H9 (cell line): ENCODE measurements around the gene MTMR1. TPM values are rescaled to one million over a fixed set of nuclear protein-coding genes. Genes with fewer than 3 reads are reported as not detected.
A peak's percentile ranks its signal among the peaks of the same experiment; 100 is the strongest.

Source experiments
- DNase-seq: peaks from one replicate; pipeline ENCODE4 v3.0.0-alpha.2; 2017
- H2AFZ ChIP-seq: one replicate; pipeline ENCODE4 v1.6.1; 2013; ENCODE audit warnings: mild to moderate bottlenecking, low read length, control low read depth, moderate library complexity
- H2AK5ac ChIP-seq: 2 replicates; pipeline ENCODE4 v1.6.1; 2013; ENCODE audit warnings: low read length, control low read depth, mixed read lengths; ENCODE audit not compliant: insufficient read length
- H2BK120ac ChIP-seq: one replicate; pipeline ENCODE4 v1.6.1; 2013; ENCODE audit warnings: low read depth, mild to moderate bottlenecking, low read length, control low read depth, inconsistent platforms; ENCODE audit not compliant: poor library complexity, severe bottlenecking
- H2BK12ac ChIP-seq: 2 replicates; pipeline ENCODE4 v1.6.1; 2013; ENCODE audit warnings: low read length, control low read depth, mixed read lengths, low read depth; ENCODE audit not compliant: insufficient read length
- H2BK15ac ChIP-seq: 2 replicates; pipeline ENCODE4 v1.6.1; 2013; ENCODE audit warnings: low read depth, low read length, control low read depth
- H2BK20ac ChIP-seq: one replicate; pipeline ENCODE4 v1.6.1; 2013; ENCODE audit warnings: low read depth, mild to moderate bottlenecking, low read length, control low read depth, inconsistent platforms; ENCODE audit not compliant: poor library complexity, severe bottlenecking
- H2BK5ac ChIP-seq: 2 replicates; pipeline ENCODE4 v1.6.1; 2013; ENCODE audit warnings: low read length, control low read depth, mixed read lengths; ENCODE audit not compliant: insufficient read length
- H3K14ac ChIP-seq: 2 replicates; pipeline ENCODE4 v1.6.1; 2013; ENCODE audit warnings: low read length, control low read depth; ENCODE audit not compliant: insufficient read depth
- H3K18ac ChIP-seq: 2 replicates; pipeline ENCODE4 v1.6.1; 2013; ENCODE audit warnings: low read depth, mild to moderate bottlenecking, mixed read lengths, low read length, control low read depth; ENCODE audit not compliant: insufficient read length
- H3K23ac ChIP-seq: 2 replicates; pipeline ENCODE4 v1.6.1; 2013; ENCODE audit warnings: low read length, control low read depth, mixed read lengths, low read depth; ENCODE audit not compliant: insufficient read length
- H3K23me2 ChIP-seq: 2 replicates; pipeline ENCODE4 v1.6.1; 2013; ENCODE audit warnings: low read depth, mild to moderate bottlenecking, mixed read lengths, low read length, control low read depth; ENCODE audit not compliant: insufficient read length, poor library complexity, severe bottlenecking
- H3K27ac ChIP-seq: 2 replicates; pipeline ENCODE4 v1.5.1; 2013; ENCODE audit warnings: low read length, control low read depth, mixed read lengths, low read depth; ENCODE audit not compliant: insufficient read length
- H3K27me3 ChIP-seq: 2 replicates; pipeline ENCODE4 v1.6.1; 2013; ENCODE audit warnings: low read length, control low read depth, inconsistent platforms; ENCODE audit not compliant: insufficient read depth
- H3K4ac ChIP-seq: 2 replicates; pipeline ENCODE4 v1.6.1; 2013; ENCODE audit warnings: low read depth, mild to moderate bottlenecking, control low read depth, inconsistent platforms, low read length, moderate library complexity
- H3K4me1 ChIP-seq: 2 replicates; pipeline ENCODE4 v1.6.1; 2013; ENCODE audit warnings: low read length, control low read depth, inconsistent platforms; ENCODE audit not compliant: insufficient read depth
- H3K4me2 ChIP-seq: 2 replicates; pipeline ENCODE4 v1.6.1; 2013; ENCODE audit warnings: low read length, control low read depth, mixed read lengths; ENCODE audit not compliant: insufficient read length, insufficient read depth
- H3K56ac ChIP-seq: 2 replicates; pipeline ENCODE4 v1.6.1; 2013; ENCODE audit warnings: low read depth, mild to moderate bottlenecking, mixed read lengths, low read length, control low read depth; ENCODE audit not compliant: insufficient read length
- H3K79me1 ChIP-seq: 2 replicates; pipeline ENCODE4 v1.6.1; 2013; ENCODE audit warnings: low read depth, mild to moderate bottlenecking, moderate library complexity, low read length, control low read depth, inconsistent platforms; ENCODE audit not compliant: insufficient read depth, poor library complexity, severe bottlenecking
- H3K79me2 ChIP-seq: 2 replicates; pipeline ENCODE4 v1.6.1; 2013; ENCODE audit warnings: low read length, control low read depth, inconsistent platforms; ENCODE audit not compliant: insufficient read depth
- H3K9ac ChIP-seq: 2 replicates; pipeline ENCODE4 v1.6.1; 2013; ENCODE audit warnings: low read length, control low read depth, mixed read lengths; ENCODE audit not compliant: insufficient read length; ENCODE audit errors: extremely low read depth
- H3K9me3 ChIP-seq: one replicate; pipeline ENCODE4 v1.6.1; 2013; ENCODE audit warnings: low read depth, low read length, inconsistent platforms; ENCODE audit not compliant: control insufficient read depth
- H3T11ph ChIP-seq: one replicate; pipeline ENCODE4 v1.6.1; 2013; ENCODE audit warnings: mild to moderate bottlenecking, low read length, control low read depth, inconsistent platforms
- H4K20me1 ChIP-seq: one replicate; pipeline ENCODE4 v1.6.1; 2013; ENCODE audit not compliant: control insufficient read depth, insufficient read length, insufficient read depth
- H4K5ac ChIP-seq: 2 replicates; pipeline ENCODE4 v1.6.1; 2013; ENCODE audit warnings: low read depth, mild to moderate bottlenecking, mixed read lengths, low read length, control low read depth; ENCODE audit not compliant: insufficient read length
- H4K8ac ChIP-seq: replicated peaks from 2 replicates; pipeline ENCODE4 v1.6.1; 2013; ENCODE audit warnings: low read length, control low read depth, mixed read lengths, low read depth; ENCODE audit not compliant: insufficient read length
- H4K91ac ChIP-seq: 2 replicates; pipeline ENCODE4 v1.6.1; 2013; ENCODE audit warnings: low read depth, mild to moderate bottlenecking, moderate library complexity, mixed read lengths, low read length, control low read depth; ENCODE audit not compliant: insufficient read length
- H3K27ac Mint-ChIP-seq, 3 experiments: 2 replicates in 2 of 3; 3 replicates in 1 of 3; pipeline ENCODE4 v1.8.0; 2020 to 2021; ENCODE audit warnings: mixed read lengths in 3 of 3, mild to moderate bottlenecking in 1 of 3, moderate library complexity in 1 of 3
- H3K27me3 Mint-ChIP-seq: 2 replicates; pipeline ENCODE4 v1.8.0; 2021; ENCODE audit warnings: low read depth, mild to moderate bottlenecking, moderate library complexity, mixed read lengths
- H3K36me3 Mint-ChIP-seq, 3 experiments: 2 replicates in 2 of 3; 3 replicates in 1 of 3; pipeline ENCODE4 v1.8.0; 2020 to 2021; ENCODE audit warnings: low read depth in 3 of 3, mixed read lengths in 3 of 3; ENCODE audit not compliant: insufficient read depth in 1 of 3
- H3K4me1 Mint-ChIP-seq, 2 experiments: 2 replicates each; pipeline ENCODE4 v1.8.0; 2020; ENCODE audit warnings: mixed read lengths in 2 of 2
- H3K4me3 Mint-ChIP-seq, 2 experiments: 2 replicates in 1 of 2; 3 replicates in 1 of 2; pipeline ENCODE4 v1.8.0; 2020 to 2021; ENCODE audit warnings: mild to moderate bottlenecking in 2 of 2, mixed read lengths in 2 of 2, moderate library complexity in 1 of 2
- H3K9me3 Mint-ChIP-seq, 2 experiments: 2 replicates in 1 of 2; 3 replicates in 1 of 2; pipeline ENCODE4 v1.8.0; 2020; ENCODE audit warnings: mild to moderate bottlenecking in 2 of 2, mixed read lengths in 2 of 2, moderate library complexity in 1 of 2
- WGBS: extraction: QIAGEN DNeasy Blood & Tissue Kit; methylation state at CpG from one replicate; pipeline ENCODE4 v1.1.7; 2013; ENCODE audit warnings: missing lambda C conversion rate, low lambda C conversion rate, mixed read lengths; ENCODE audit not compliant: insufficient read length; ENCODE audit errors: extremely low coverage; 5-methylcytosine and 5-hydroxymethylcytosine counted together
- total RNA-seq: library from RNA; stranded (reverse); gene quantifications from 2 replicates; pipeline ENCODE4 v1.2.1, GENCODE V29; 2021
- TF ChIP-seq, protein P1 (sequence below): fragments of 200-600 bp; sonication (generic); conservative IDR thresholded peaks from 3 replicates; pipeline ENCODE4 v1.8.0; 2021; ENCODE audit warnings: antibody characterized with exemption, mild to moderate bottlenecking

Gene MTMR1
- total RNA-seq, 1 experiment from 2014 or later, result 25.2 TPM

GRCh38 chrX:150763810-150764209 is 70.6 kb downstream of the MTMR1 start:
- Histone ChIP-seq H4K20me1 (peaks cover 2% of the 10 kb centered on the region), H2AFZ (no peak overlapping the region), H3K18ac (no peak overlapping the region), H3K23ac (no peak overlapping the region), H2BK15ac (no peak overlapping the region), H3K9ac (no peak overlapping the region), H3K27ac (no peak overlapping the region), H2AK5ac (no peak overlapping the region), H3K79me2 (no peaks in the 10 kb centered on the region), H3K79me1 (no peaks in the 10 kb centered on the region), H3K9me3 (no peaks in the 10 kb centered on the region), H3K4me1 (peaks cover 4% of the 10 kb centered on the region; the same call in 1 of the 2 replicates), H4K91ac (no peak overlapping the region), H3T11ph (no peak overlapping the region), H3K27me3 (no peaks in the 10 kb centered on the region), H2BK20ac (no peak overlapping the region), H3K4ac (no peak overlapping the region), H4K8ac (no peak overlapping the region), H4K5ac (no peak overlapping the region), H3K4me2 (no peak overlapping the region), H2BK120ac (no peak overlapping the region), H3K56ac (no peak overlapping the region), H2BK12ac (no peak overlapping the region), H3K23me2 (no peaks in the 10 kb centered on the region), H2BK5ac (no peak overlapping the region), H3K14ac (no peak overlapping the region)
- Mint-ChIP-seq H3K4me3 (no peak overlapping the region), H3K9me3 (peaks cover 50 to 67% of the 10 kb centered on the region in 2 experiments), H3K27me3 (no peaks in the 10 kb centered on the region; the same call in 1 of the 2 replicates), H3K27ac (peak overlapping the region in 1 of 3 experiments; percentile 87; a peak in 2 of 7 replicates), H3K36me3 (peaks cover 6 to 34% (median 23%) of the 10 kb centered on the region in 3 experiments; a peak in 6 of 7 replicates), H3K4me1 (peaks cover 9 to 24% of the 10 kb centered on the region in 2 experiments)
- TF ChIP-seq, protein P1, sequence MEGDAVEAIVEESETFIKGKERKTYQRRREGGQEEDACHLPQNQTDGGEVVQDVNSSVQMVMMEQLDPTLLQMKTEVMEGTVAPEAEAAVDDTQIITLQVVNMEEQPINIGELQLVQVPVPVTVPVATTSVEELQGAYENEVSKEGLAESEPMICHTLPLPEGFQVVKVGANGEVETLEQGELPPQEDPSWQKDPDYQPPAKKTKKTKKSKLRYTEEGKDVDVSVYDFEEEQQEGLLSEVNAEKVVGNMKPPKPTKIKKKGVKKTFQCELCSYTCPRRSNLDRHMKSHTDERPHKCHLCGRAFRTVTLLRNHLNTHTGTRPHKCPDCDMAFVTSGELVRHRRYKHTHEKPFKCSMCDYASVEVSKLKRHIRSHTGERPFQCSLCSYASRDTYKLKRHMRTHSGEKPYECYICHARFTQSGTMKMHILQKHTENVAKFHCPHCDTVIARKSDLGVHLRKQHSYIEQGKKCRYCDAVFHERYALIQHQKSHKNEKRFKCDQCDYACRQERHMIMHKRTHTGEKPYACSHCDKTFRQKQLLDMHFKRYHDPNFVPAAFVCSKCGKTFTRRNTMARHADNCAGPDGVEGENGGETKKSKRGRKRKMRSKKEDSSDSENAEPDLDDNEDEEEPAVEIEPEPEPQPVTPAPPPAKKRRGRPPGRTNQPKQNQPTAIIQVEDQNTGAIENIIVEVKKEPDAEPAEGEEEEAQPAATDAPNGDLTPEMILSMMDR, result no peak
- DNase-seq, result peak; percentile 47
- WGBS, result no CpG with 5 or more reads among the region's 9 CpGs
